SHP77 treated with DMSO at 0.1 percent for 48 hours (cell line): ENCODE measurements around the gene MDFIC.

ENCODE experiments used
- DNase-seq: peaks from one replicate; lab custom pipeline; 2025; lab: John Stamatoyannopoulos, UW

The MDFIC gene

DNA sequence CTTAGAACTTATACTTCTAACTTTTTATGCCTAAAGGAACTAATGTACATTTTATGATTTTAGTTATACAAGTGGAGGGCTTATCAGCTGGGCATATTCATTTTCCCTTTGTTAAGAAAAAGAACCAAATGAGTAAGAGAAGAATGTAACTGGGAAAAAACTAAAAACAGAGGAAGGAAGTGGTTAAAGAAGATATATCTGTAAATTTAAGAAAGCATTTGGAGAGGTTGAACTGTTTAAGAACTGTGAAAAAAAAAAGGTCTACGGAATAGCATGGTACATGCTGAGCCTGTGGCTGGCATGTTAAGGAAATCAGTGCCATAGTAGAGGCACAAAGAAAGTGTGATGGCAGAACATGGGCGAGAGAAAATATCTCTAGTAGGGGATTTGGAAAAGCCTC is 6.2 kb downstream of the MDFIC start:
- DNase-seq = no peak

DNA sequence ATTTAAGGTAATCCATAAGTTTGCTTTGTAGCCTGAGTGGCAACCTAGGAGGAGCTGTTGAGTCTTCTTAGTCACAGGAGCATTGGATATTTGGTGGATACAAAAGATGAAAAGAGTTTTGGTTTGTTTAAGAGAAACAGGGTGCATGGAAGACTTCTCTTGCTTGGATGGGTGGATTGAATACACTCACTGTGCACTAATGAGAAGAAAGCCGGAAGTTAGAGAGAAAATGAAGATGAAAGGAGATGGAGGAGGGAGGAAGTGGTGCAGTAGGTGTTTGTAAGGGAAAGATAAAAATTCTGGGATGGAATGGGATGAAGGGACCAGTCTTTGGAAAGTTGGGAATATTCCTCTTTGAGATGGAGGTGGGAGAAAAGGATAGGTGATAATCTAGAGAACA is 7.7 kb downstream of the MDFIC start:
- DNase-seq = no peak

DNA sequence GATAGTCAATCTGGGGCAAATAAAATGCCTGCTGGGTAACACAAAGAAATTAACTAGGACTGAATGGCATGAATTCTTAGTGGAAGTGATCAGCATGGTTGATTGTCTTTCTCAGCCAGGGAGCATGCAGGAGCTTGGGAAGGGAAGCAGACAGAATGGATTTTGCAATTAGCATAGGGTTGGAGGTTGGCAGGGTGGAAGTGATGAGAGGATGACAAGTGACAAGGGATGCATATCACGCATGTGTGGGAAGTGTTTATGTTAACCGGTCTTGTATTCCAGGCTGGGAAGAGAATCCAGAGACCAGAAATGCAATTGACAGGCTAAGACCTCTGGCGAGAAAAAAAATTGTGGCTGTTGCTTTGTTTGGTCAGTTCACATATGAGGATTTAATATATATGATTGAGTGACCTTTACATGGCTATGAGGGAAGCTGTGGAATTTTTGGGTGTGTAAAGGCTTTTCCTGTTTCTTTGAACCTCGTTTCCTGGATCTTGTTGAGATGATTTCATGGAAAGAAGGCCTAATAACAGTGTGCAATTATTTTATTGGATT is 8.3 kb downstream of the MDFIC start:
- no peak for DNase-seq

DNA sequence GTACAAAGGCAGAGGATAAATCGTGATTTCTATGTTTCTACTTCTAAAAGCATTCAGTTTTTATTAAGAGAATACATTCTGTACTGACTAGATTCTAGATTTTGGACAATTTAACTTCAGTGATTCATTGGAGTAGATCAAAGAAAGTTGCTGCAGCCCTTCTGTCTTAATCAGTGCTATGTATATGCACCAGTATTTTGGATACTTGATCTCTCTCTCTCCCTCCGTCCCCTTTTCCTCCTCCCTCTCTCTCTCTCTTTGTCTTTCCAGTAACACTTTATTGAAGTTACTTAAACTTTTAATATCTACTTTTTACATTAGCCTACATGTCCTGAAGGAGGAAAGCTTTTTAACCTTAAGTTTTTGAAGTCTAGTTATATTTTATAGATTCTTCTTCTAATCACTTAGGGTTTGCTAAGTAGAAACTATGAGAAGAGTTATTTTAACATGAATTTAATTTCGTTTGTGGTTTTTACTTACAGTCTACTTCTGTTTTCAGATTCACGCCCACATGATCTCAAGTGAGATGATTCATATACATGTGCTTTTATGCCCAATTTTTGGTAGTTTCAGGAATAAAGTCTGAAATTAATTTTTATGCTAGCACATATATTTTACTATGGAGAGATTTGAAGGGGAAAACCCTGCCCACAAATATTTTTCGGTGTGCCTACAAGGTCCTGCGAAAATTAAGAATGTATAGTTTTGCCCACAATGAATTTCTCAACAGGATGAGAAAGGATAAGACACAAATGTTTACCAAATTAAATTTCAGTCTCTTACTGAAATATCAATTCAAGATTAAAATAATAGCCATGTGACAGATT is 9.1 kb downstream of the MDFIC start:
- no peak for DNase-seq

DNA sequence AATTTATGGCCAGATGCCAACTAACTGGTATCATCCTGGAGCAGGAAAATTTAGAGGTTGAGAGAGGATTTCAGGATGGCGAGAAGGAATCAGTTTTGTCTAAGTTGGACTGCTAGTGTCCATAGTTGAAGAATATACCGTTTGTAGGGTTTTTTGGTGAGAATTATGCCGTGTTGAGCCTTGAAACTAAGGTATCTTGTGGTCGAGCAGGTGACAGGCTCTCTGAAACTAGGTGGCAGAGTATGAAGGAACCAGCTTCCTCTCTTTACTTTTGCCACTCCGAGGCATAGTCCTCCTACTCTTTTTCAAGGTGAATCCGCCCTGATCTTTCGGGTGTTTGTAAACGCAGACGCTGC is 9.7 kb downstream of the MDFIC start:
- DNase-seq = no peak

DNA sequence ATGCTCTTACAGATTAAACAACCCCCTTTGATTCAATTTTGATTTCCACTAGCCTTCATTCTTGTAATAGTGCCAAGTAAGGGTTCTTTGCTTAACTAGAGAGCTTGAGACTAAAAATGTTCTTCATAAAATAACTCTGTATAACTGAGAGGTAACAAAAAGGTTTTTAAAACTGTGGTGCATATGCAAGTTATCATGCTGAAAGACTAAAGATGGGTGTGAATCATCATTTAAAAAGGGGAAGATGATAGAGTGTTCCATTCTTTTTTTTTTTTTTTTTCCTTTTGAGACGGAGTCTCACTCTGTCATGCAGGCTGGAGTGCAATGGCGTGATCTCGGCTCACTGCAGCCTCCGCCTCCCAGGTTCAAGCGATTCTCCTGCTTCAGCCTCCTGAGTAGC is 11.1 kb downstream of the MDFIC start:
- no peak for DNase-seq

DNA sequence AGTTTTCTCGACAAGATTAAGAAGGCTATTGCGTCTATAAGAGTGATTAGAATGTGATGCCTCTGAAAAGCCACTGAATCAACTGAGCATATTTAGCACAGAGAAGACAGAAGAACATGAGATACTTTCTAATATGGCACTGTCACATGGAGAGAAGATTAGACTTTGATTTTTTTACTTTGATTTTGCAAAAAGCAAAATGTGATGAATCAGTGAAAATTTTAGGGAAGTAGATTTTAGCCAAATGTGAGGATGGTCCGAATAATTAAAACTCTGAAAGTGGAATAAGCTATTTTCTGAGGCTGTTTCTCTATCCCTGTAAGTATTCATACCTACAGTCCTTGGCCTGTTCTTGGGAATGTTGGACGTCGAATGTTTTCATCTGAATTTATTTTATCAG is 11.8 kb downstream of the MDFIC start:
- DNase-seq = no peak

DNA sequence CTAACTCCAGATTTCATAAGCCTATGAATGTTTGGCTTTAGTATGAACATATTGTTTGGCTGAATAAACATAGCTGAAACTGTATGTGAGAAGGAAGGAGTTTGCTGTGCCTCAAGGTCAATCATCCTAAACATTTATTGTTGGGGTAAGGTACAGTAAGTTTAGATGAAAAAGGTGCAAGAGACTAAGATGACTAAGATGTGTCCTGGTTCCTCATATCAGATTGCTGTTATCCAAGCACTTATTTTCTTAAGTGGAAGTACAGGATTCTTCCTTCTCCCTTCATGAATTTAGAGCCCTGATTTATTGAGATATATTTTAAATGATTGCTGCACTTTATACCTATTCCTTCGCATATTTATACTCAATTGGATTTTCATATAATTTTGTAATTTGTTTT is 12.2 kb downstream of the MDFIC start:
- no peak for DNase-seq

DNA sequence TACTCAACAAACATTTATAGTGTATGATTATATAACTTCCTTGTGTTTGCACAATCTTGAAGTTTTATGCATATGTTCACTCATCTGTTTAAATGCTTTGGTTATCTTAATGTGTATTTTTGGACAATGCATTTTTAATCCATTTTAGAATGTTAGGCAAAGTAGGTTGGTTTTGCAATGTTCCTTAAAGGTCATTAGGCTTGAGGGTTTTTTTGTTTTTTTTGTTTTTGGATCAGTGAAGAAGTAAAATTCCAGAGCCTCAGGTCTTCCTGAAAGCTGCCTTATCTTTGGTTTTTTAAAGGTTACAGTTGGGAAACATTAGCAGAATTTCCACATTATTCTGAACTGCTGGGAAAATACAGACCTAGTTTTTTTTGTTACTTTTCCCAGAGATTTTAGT is 12.8 kb downstream of the MDFIC start:
- DNase-seq = no peak

DNA sequence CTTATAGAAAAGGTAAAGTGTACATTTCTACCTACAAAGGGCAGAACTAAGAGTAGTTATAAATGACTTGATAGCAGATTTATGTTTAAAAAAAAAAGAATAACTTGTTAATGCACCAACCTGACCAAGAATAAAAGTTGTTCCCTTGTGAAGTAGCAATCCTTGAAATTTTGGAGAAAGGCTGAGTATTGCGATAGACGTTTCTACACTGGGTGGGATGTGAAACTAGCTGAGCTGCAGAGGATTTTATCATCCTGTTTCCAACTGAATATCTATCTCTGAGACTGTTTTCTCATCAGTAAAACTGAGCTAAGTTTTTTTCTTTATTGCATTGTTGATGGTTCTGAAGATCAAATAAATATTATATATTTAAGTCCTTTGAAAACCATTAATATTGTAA is 14.6 kb downstream of the MDFIC start:
- DNase-seq = no peak

DNA sequence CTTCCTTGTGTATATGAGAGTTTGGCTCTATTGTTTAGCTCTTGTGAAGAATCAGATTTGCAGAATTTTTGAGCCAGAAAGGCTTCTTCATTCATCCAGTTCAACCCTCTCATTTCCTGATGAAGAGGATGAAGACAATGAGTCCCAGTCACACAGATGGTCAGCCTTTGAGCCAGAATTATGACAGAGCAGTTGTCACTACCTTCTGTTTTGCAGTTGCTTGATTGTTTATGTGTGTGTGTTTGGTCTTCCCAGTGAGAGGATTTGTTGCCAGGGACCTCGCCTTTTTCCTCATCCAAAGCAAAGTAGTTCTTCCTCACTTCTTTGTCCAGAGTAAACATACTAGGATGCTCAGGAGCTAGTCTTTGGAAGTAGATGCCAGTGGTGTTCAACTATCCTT is 15.6 kb downstream of the MDFIC start:
- no peak for DNase-seq

DNA sequence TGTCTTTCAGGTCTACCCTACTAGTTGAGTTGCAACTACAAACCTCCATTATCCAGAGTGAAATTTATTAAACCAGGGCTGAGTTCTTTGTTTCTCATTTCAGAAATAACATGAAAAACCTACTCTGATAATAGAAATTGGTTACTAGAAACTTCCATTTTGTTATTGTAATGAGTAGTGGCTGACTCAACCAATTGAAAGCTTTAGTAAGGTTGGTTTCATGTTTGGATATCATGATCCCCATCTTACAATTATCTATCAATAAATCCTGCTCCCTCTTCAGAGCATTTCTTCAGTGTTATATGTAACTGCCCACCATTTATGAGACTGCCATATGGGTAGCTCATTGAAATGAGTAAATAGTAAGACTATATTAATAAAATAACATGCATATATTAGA is 16.9 kb downstream of the MDFIC start:
- DNase-seq = no peak

DNA sequence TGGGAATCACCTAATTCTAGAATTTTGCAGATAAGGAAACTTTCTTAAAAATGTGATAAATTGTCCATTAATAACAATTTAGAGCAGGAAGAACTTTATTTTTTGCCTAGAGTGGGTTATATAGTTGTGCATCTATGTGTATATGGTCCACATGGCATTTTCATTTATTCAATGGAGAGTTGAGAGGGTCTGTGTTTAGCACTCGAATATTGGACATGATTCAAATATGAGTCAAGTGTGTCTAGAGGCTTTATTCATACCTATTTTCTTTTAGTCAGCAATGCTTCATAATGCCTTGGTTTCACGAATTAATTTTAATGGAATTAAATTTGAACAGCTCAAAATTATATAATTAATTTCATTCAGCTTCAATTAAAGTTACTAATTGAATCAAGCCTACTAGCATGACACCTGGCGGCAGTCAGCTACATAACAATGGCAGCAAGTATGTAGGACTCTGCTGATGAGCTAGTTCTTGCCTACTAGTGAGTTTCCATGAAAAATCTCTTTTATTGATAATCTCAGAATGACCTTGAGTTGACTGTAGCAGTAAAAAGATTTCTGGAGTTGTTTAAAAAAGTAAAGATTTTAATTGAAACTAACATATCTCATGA is 17.7 kb downstream of the MDFIC start:
- DNase-seq = no peak

DNA sequence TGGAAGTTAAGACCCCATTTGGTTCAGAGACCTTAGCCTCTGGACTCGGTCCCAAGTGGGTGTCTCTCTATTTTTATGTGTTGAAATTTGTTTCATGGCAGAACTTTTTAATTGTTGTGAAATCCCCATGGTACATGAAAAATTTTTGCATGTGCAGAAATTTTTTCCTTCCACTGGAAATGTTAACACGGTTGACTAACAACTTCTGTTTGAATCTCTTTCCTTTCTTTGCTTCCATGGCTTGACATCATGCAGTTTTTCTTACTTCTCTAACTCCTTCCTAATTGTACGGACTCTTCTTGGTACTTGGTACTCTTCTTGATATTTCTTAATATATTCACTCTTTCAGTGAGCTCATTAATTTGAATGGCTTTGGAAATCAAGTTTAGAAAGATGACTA is 18.3 kb downstream of the MDFIC start:
- no peak for DNase-seq

DNA sequence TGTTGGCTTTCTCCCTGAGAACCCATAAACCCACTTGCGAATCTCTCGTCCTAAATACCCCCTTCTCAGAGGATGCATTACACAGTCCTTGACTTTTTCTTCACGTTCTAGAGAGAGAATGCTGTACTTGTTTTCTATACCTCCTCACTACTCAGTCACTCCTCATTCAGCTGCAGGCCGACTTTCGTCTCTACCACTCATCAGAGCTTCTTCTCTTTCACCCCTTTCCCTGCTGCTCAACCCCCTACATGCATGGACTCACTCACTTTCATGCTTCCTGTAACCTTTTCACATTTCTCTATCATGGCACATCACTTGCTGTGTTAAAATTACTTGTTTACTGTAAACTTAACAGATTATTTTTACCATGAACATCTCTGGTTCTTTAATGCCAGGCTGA is 19.8 kb downstream of the MDFIC start:
- DNase-seq = no peak

DNA sequence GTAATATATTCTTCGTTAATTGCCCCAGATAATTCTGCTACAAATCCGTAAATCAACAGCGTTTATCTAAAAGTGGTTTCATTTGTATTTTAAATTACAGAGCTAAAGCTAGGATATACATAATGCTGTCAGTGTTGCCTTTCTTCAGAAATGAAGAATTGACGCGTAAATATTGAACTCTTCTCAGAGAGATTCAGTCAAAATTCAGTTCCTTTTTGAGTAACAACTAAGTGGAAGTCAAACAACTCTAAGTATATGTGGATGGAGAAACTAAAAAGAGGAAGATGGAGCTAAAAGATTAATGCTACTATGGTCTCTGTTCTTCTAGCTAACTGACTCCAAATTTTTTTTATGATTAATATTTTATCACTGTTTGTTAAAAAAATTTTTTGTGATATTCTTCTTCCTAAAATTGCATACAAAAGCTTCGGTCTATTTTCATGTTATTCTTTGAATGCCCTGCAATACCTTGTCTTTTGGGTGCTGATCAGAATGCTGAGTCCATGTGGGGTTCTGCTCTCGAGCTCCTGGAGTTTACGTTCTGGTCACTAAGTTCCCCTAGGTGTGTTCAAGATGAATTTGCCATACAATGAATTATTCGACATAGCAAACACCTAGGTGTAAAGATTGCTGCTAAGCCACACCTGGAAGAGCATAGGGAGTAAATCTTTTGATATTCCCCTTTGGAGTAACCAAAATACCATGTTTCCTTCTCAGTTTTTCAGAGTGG is 20.7 kb downstream of the MDFIC start:
- no peak for DNase-seq

DNA sequence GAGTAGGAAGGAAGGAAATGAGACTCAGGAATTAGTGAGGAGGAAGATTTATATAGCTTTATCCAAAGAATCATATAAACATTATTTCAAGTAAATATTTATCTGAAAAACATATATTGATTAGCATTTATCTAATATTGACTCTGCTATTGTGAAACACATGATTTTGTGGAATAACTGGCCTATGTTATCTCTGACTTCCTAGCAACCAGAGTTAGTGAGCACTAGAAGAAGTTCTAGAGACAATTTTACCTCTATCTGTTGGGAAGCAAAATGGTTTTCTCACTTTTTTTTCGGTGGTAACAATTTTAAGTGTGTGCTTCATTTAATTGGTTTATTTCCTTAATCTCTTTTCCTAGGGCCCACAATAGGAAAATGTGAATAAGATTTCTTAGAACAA is 21.6 kb downstream of the MDFIC start:
- DNase-seq = no peak

DNA sequence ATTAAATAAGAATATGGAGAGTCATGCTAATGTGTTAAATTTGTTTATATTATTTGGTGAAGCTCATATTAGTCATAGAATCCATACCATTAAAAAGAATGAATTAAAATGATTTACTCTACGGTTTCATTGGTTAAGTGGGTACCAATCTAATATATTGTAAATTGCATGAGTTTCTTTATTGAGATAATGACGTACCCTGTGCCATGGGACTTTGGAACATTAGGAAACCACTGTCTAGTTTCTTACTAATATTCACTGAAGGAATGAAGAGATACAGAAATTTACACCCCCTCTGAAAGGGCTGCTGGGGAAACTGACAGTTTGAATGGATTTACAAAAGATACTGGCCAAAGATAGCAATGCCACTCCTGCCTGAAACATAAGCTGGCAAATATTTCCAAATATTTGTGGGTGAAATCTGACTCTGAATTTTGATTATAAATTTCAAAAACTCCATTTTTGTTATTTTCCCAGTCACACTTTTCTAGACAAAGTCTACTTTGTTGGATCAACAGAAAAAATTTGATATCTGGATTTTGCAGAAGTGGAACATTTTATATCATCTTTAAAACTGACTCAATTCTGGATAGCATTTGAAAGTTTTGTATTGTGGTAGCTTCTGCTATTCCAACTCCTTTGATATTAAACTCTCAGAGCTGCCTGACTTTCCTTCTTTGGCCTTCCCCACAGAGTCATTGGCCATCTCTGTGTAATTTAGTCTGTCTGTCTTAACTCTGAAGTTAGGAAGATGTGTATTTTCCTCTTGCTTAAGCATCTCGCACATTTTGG is 22.3 kb downstream of the MDFIC start:
- no peak for DNase-seq

DNA sequence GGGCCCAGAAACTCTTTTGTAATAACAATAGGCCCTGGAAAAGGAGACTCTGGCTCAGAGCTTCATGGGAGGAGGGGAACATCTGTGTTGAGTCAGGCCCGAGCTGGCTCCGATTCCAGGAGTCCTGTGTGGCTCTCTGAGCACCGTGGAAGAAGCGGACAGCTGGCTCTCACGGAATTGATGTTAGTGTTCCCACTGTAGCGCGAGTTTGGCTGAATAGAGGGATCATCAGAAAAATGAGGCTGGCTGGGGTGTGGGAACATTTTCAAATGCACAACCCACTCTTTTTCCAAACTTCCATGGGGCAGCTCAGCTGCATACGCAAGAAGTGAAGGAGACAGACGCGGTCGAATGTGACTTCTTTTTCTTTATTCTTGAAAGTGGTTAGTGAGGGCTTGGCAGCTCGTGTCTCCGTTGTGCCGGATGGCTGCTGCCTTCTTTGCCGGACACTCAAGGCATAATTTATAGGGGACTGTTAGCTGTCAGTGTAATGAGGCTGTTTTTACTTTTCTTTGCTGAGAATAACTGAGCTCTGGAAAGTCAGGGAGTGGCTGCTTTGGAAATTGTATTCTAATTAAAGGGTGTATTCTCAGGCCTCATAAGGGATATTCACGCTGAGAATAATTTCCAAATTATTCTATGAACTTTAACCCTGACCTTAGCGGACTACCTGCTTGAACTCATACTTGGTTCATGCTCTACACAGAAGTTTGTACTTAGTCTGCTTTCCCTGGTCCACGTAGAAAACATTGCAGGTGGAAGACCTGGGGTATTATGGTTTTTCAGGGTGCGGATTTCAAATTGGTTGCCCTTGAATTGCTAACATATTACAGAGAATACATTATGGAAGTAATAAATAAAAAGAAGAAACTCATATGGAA is 23.1 kb downstream of the MDFIC start:
- DNase-seq = no peak

DNA sequence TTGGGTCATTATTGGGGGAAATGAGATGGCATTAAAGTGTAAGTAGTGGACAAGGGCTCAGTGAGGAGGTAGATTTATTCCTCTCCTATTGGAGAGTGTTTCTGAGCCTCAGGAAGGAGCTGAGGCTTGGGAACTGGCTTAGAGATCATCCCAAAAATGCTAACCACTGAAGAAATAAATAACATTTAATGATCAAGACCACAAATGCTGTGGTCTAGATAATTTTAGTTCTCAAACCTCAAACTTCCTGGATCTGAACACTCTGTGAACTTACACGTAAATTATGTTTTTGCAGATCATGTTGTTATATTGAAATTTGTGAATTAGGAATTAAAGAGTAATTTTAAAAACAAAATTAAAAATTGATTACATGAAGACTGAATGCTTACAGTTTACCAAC is 27.3 kb downstream of the MDFIC start:
- no peak for DNase-seq

DNA sequence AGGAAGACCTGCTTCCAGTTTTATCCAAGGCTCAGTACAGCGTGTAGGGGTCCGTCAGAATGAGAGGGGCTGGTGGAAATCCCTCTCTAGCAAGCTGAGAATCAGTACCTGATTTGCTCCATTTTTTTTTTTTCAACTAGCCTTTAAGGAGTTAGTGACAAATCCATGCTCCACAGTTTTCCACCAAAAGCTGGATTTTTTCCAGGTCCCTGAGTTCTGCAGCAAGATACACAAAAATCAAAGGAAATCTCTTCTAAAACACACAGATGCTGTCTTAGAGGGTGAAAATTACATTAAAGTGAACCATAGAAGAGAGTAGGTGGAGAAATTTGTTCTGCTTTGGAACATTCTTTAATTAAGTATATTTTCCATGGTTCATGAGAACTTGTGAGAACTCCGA is 30.4 kb downstream of the MDFIC start:
- DNase-seq = no peak
